Mesothelial cell of epicardium (in vitro differentiated cells): Measurements from ENCODE around the gene DIP2B. TPM values are rescaled to one million over a fixed set of nuclear protein-coding genes. Genes with fewer than 3 reads are reported as not detected.

Experiments
- DNase-seq, 2 experiments: peaks; one replicate each; pipeline ENCODE4 v3.0.0; 2021; ENCODE audit warnings: low spot score in 2 of 2; ENCODE audit not compliant: unreplicated experiment in 2 of 2
- H3K27ac Mint-ChIP-seq: 2 replicates; pipeline ENCODE4 v1.8.0; 2021; ENCODE audit warnings: mixed read lengths
- H3K27me3 Mint-ChIP-seq: 2 replicates; pipeline ENCODE4 v1.8.0; 2021; ENCODE audit warnings: low read depth, mixed read lengths
- H3K36me3 Mint-ChIP-seq: 2 replicates; pipeline ENCODE4 v1.8.0; 2021; ENCODE audit warnings: mixed read lengths
- H3K4me1 Mint-ChIP-seq: 2 replicates; pipeline ENCODE4 v1.8.0; 2021; ENCODE audit warnings: mixed read lengths
- H3K4me3 Mint-ChIP-seq: 2 replicates; pipeline ENCODE4 v1.8.0; 2021; ENCODE audit warnings: mild to moderate bottlenecking, moderate library complexity, mixed read lengths
- H3K9me3 Mint-ChIP-seq: 2 replicates; pipeline ENCODE4 v1.8.0; 2021; ENCODE audit warnings: mixed read lengths
- CTCF ChIP-seq: fragments of 200-600 bp; sonication (generic); IDR thresholded peaks from one replicate; pipeline ENCODE4 v1.5.0; 2021; ENCODE audit warnings: antibody characterized with exemption; ENCODE audit not compliant: unreplicated experiment
- total RNA-seq: library from RNA; stranded (reverse); gene quantifications from 3 replicates; pipeline ENCODE4 v1.2.1, GENCODE V29; 2021

Gene DIP2B
- total RNA-seq, 1 donor from 2014 or later: 32.0 TPM

GRCh38 chr12:50599366-50600095 is 94.7 kb downstream of the DIP2B start:
- no peaks in the 10 kb centered on the region for H3K27me3 Mint-ChIP-seq
- no peaks in the 10 kb centered on the region for H3K9me3 Mint-ChIP-seq
- H3K27ac Mint-ChIP-seq: no peak overlapping the region
- no peak for DNase-seq
- H3K36me3 Mint-ChIP-seq: no peaks in the 10 kb centered on the region
- no peak overlapping the region for H3K4me3 Mint-ChIP-seq
- H3K4me1 Mint-ChIP-seq: peaks cover 25% of the 10 kb centered on the region
- TF ChIP-seq CTCF: no peak

GRCh38 chr12:50600364-50600763 is 95.6 kb downstream of the DIP2B start:
- no peaks in the 10 kb centered on the region for H3K36me3 Mint-ChIP-seq
- no peak for TF ChIP-seq CTCF
- H3K9me3 Mint-ChIP-seq: no peaks in the 10 kb centered on the region
- H3K27me3 Mint-ChIP-seq: no peaks in the 10 kb centered on the region
- H3K4me1 Mint-ChIP-seq: peaks cover 25% of the 10 kb centered on the region
- no peak overlapping the region for H3K4me3 Mint-ChIP-seq
- no peak overlapping the region for H3K27ac Mint-ChIP-seq
- no peak for DNase-seq

- DNase-seq: no peak
Measured at GRCh38 chr12:50603817-50604639, 99.2 kb downstream of the DIP2B start.

DNA sequence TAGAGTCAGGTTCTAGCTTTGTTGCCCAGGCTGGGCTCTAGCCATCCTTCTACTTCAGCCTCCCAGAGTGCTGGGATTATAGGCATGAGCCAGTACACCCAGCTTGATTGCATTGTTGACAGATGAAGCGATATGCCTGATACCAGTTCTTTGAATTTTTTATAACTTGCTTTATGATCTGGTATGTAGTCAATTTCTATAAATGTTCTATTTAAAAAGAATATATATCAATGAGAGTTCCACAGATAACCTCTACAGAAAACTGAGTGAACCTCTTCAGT is 99.8 kb downstream of the DIP2B start:
- H3K4me1 Mint-ChIP-seq: peaks cover 11% of the 10 kb centered on the region
- no peak for TF ChIP-seq CTCF
- peaks cover 4% of the 10 kb centered on the region for H3K36me3 Mint-ChIP-seq
- H3K27me3 Mint-ChIP-seq: no peaks in the 10 kb centered on the region
- H3K4me3 Mint-ChIP-seq: no peak overlapping the region
- H3K9me3 Mint-ChIP-seq: no peaks in the 10 kb centered on the region
- no peak overlapping the region for H3K27ac Mint-ChIP-seq
- DNase-seq: no peak

More at GRCh38 chr12:50603817-50604639, 99.2 kb downstream of the DIP2B start:
- H3K27ac Mint-ChIP-seq: no peak overlapping the region
- no peaks in the 10 kb centered on the region for H3K27me3 Mint-ChIP-seq
- peaks cover 4% of the 10 kb centered on the region for H3K36me3 Mint-ChIP-seq
- peaks cover 11% of the 10 kb centered on the region for H3K4me1 Mint-ChIP-seq
- no peaks in the 10 kb centered on the region for H3K9me3 Mint-ChIP-seq
- TF ChIP-seq CTCF: no peak
- H3K4me3 Mint-ChIP-seq: no peak overlapping the region

DNA sequence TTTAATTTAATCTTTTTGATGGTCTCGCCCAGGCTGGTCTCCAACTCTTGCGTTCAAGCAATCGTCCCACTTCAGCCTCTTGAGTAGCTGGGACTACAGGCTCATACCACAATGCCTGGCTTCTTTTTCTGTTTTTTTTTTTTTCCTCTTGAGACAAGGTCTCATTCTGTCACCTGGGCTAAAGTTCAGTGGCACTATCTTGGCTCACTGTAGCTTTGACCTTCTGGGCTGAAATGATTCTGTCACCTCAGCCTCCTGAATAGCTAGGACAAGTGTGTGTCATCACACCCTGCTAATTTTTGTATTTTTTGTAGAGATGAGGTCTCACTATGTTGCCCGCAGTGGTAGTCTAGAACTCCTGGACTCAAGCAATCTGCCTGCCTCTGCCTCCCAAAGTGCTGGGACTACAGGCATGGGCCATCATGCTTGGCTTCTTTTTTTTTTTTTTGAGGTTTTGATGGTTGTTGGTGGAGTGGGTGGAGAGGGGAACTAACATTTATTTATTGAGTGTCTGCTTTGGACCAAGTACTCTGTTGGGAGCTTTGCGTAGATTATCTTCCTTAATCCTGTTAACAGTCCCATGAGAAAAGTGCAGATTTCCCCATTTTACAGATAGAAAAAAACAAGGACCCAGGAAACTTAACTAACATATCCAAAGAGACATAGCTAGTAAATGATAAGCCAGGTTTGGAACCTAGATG is 102.0 kb downstream of the DIP2B start:
- Mint-ChIP-seq H3K36me3 (peaks cover 4% of the 10 kb centered on the region), H3K4me1 (peaks cover 9% of the 10 kb centered on the region), H3K9me3 (no peaks in the 10 kb centered on the region), H3K27me3 (no peaks in the 10 kb centered on the region), H3K27ac (no peak overlapping the region), H3K4me3 (no peak overlapping the region)
- TF ChIP-seq CTCF: no peak
- DNase-seq: no peak
